SH-SY5Y (cell line): ENCODE data around the gene SOCS6.

Source experiments
- GATA2 ChIP-seq: IDR thresholded peaks from 2 replicates; pipeline ENCODE4 v1.6.1; 2011; ENCODE audit warnings: mild to moderate bottlenecking, low read depth, low read length
- GATA3 ChIP-seq: IDR thresholded peaks from 2 replicates; pipeline ENCODE4 v1.6.1; 2011; ENCODE audit warnings: low read depth, mild to moderate bottlenecking, low read length, moderate library complexity

- no peak for TF ChIP-seq GATA3
- no peak for TF ChIP-seq GATA2
Observed at GRCh38 chr18:70289351-70290312, 787 bp downstream of the SOCS6 start.
